ENCODE data around the gene ST3GAL2. TPM values are rescaled to one million over a fixed set of nuclear protein-coding genes. Genes with fewer than 3 reads are reported as not detected.
A peak's percentile ranks its signal among the peaks of the same experiment; 100 is the strongest.

ST3GAL2 gene
- total RNA-seq = 26.0 TPM
- 10 to 100 TPM; 19.3 to 36.5 (median 30.0) TPM for polyA plus RNA-seq (ENCODE audit: insufficient read depth in 1 of 8, insufficient read length in 8 of 8, low replicate concordance in 1 of 8)
- long read RNA-seq, donor 1, full-length matches to known transcripts = 4 of 4 reads
- long read RNA-seq, donor 1, partial matches to known transcripts = 0 of 4 reads
- long read RNA-seq, donor 1, other reads (novel, unspliced or antisense) = 0 of 4 reads
- long read RNA-seq, donor 2 = 0 reads
- long read RNA-seq, donor 3, full-length matches to known transcripts = 4 of 9 reads
- long read RNA-seq, donor 3, partial matches to known transcripts = 5 of 9 reads
- long read RNA-seq, donor 3, other reads (novel, unspliced or antisense) = 0 of 9 reads
- long read RNA-seq, donor 4, full-length matches to known transcripts = 6 of 6 reads
- long read RNA-seq, donor 4, partial matches to known transcripts = 0 of 6 reads
- long read RNA-seq, donor 4, other reads (novel, unspliced or antisense) = 0 of 6 reads
- long read RNA-seq, donor 5, full-length matches to known transcripts = 11 of 67 reads
- long read RNA-seq, donor 5, partial matches to known transcripts = 56 of 67 reads
- long read RNA-seq, donor 5, other reads (novel, unspliced or antisense) = 0 of 67 reads
- long read RNA-seq, donor 6, full-length matches to known transcripts = 9 of 9 reads
- long read RNA-seq, donor 6, partial matches to known transcripts = 0 of 9 reads
- long read RNA-seq, donor 6, other reads (novel, unspliced or antisense) = 0 of 9 reads
- long read RNA-seq, donor 7, full-length matches to known transcripts = 7 of 7 reads
- long read RNA-seq, donor 7, partial matches to known transcripts = 0 of 7 reads
- long read RNA-seq, donor 7, other reads (novel, unspliced or antisense) = 0 of 7 reads
- long read RNA-seq, donor 8, full-length matches to known transcripts = 4 of 4 reads
- long read RNA-seq, donor 8, partial matches to known transcripts = 0 of 4 reads
- long read RNA-seq, donor 8, other reads (novel, unspliced or antisense) = 0 of 4 reads
- long read RNA-seq, donor 9, full-length matches to known transcripts = 5 of 5 reads
- long read RNA-seq, donor 9, partial matches to known transcripts = 0 of 5 reads
- long read RNA-seq, donor 9, other reads (novel, unspliced or antisense) = 0 of 5 reads
- long read RNA-seq, donor 10, full-length matches to known transcripts = 5 of 13 reads
- long read RNA-seq, donor 10, partial matches to known transcripts = 8 of 13 reads
- long read RNA-seq, donor 10, other reads (novel, unspliced or antisense) = 0 of 13 reads
- long read RNA-seq, donor 11, full-length matches to known transcripts = 5 of 5 reads
- long read RNA-seq, donor 11, partial matches to known transcripts = 0 of 5 reads
- long read RNA-seq, donor 11, other reads (novel, unspliced or antisense) = 0 of 5 reads

GRCh38 chr16:70438969-70439862 is at the start of gene ST3GAL2:
ST3GAL2 (minus strand) TSS chr16:70439100; CDS start chr16:70398530, 40,570 bp downstream.
- no peaks in the 10 kb centered on the region for H3K9me3 ChIP-seq (replicated peaks; ENCODE audit: control insufficient read depth, low read depth, low read length)
- WGBS (ENCODE audit: insufficient coverage) = 0% methylated on average over 71 of the region's 86 CpGs
- peaks cover 40% of the 10 kb centered on the region for H3K4me1 ChIP-seq (ENCODE audit: control insufficient read depth, insufficient read depth, low read length)
- peak within 1 kb of the TSS; percentile 90 for H3K4me3 ChIP-seq (ENCODE audit: low read length)
- peak within 1 kb of the TSS; percentile 81 for H3K27ac ChIP-seq (ENCODE audit: low read length)
- H3K27me3 ChIP-seq (ENCODE audit: control insufficient read depth, insufficient read depth, low read length) = no peaks in the 10 kb centered on the region
- H3K36me3 ChIP-seq (ENCODE audit: control insufficient read depth, insufficient read depth, low read length) = peaks cover 9% of the 10 kb centered on the region
- DNase-seq = peak; percentile 99

- no CpG with 5 or more reads among the region's 2 CpGs for WGBS (ENCODE audit: insufficient coverage)
- no peaks in the 10 kb centered on the region for H3K9me3 ChIP-seq (replicated peaks; ENCODE audit: control insufficient read depth, low read depth, low read length)
- no peak for DNase-seq
- no peak overlapping the region for H3K4me3 ChIP-seq (ENCODE audit: low read length)
- H3K4me1 ChIP-seq (ENCODE audit: control insufficient read depth, insufficient read depth, low read length) = no peaks in the 10 kb centered on the region
- H3K27me3 ChIP-seq (ENCODE audit: control insufficient read depth, insufficient read depth, low read length) = no peaks in the 10 kb centered on the region
- H3K27ac ChIP-seq (ENCODE audit: low read length) = no peak overlapping the region
- peaks cover 65% of the 10 kb centered on the region for H3K36me3 ChIP-seq (ENCODE audit: control insufficient read depth, insufficient read depth, low read length)
Observed at GRCh38 chr16:70484867-70485266, 46.0 kb upstream of the ST3GAL2 start.

GRCh38 chr16:70483426-70483825 is 44.5 kb upstream of the ST3GAL2 start:
- WGBS (ENCODE audit: insufficient coverage) = 78% methylated on average over 5 of the region's 5 CpGs
- no peak overlapping the region for H3K4me3 ChIP-seq (ENCODE audit: low read length)
- H3K27me3 ChIP-seq (ENCODE audit: control insufficient read depth, insufficient read depth, low read length) = no peaks in the 10 kb centered on the region
- H3K27ac ChIP-seq (ENCODE audit: low read length) = no peak overlapping the region
- H3K9me3 ChIP-seq (replicated peaks; ENCODE audit: control insufficient read depth, low read depth, low read length) = no peaks in the 10 kb centered on the region
- peaks cover 72% of the 10 kb centered on the region for H3K36me3 ChIP-seq (ENCODE audit: control insufficient read depth, insufficient read depth, low read length)
- no peak for DNase-seq
- no peaks in the 10 kb centered on the region for H3K4me1 ChIP-seq (ENCODE audit: control insufficient read depth, insufficient read depth, low read length)

GRCh38 chr16:70482624-70483023 is 43.7 kb upstream of the ST3GAL2 start:
- Histone ChIP-seq H3K9me3 (replicated peaks; ENCODE audit: control insufficient read depth, low read depth, low read length) (no peaks in the 10 kb centered on the region), H3K27ac (ENCODE audit: low read length) (no peak overlapping the region), H3K4me1 (ENCODE audit: control insufficient read depth, insufficient read depth, low read length) (no peaks in the 10 kb centered on the region), H3K4me3 (ENCODE audit: low read length) (no peak overlapping the region), H3K27me3 (ENCODE audit: control insufficient read depth, insufficient read depth, low read length) (no peaks in the 10 kb centered on the region), H3K36me3 (ENCODE audit: control insufficient read depth, insufficient read depth, low read length) (peaks cover 71% of the 10 kb centered on the region)
- DNase-seq = no peak
- WGBS (ENCODE audit: insufficient coverage) = 79% methylated on average over 5 of the region's 5 CpGs

GRCh38 chr16:70481929-70482536 is 43.1 kb upstream of the ST3GAL2 start:
- Histone ChIP-seq H3K4me1 (ENCODE audit: control insufficient read depth, insufficient read depth, low read length) (no peaks in the 10 kb centered on the region), H3K9me3 (replicated peaks; ENCODE audit: control insufficient read depth, low read depth, low read length) (no peaks in the 10 kb centered on the region), H3K27ac (ENCODE audit: low read length) (no peak overlapping the region), H3K36me3 (ENCODE audit: control insufficient read depth, insufficient read depth, low read length) (peaks cover 70% of the 10 kb centered on the region), H3K4me3 (ENCODE audit: low read length) (no peak overlapping the region), H3K27me3 (ENCODE audit: control insufficient read depth, insufficient read depth, low read length) (no peaks in the 10 kb centered on the region)
- no peak for DNase-seq
- 87% methylated on average over 4 of the region's 7 CpGs for WGBS (ENCODE audit: insufficient coverage)

GRCh38 chr16:70480127-70481105 is 41.5 kb upstream of the ST3GAL2 start:
- Histone ChIP-seq H3K4me3 (ENCODE audit: low read length) (no peak overlapping the region), H3K36me3 (ENCODE audit: control insufficient read depth, insufficient read depth, low read length) (peaks cover 70% of the 10 kb centered on the region), H3K27me3 (ENCODE audit: control insufficient read depth, insufficient read depth, low read length) (no peaks in the 10 kb centered on the region), H3K27ac (ENCODE audit: low read length) (no peak overlapping the region), H3K4me1 (ENCODE audit: control insufficient read depth, insufficient read depth, low read length) (peaks cover 3% of the 10 kb centered on the region), H3K9me3 (replicated peaks; ENCODE audit: control insufficient read depth, low read depth, low read length) (no peaks in the 10 kb centered on the region)
- WGBS (ENCODE audit: insufficient coverage) = 87% methylated on average over 16 of the region's 17 CpGs
- no peak for DNase-seq

- no peak overlapping the region for H3K27ac ChIP-seq (ENCODE audit: low read length)
- WGBS (ENCODE audit: insufficient coverage) = 67% methylated on average over 9 of the region's 10 CpGs
- H3K36me3 ChIP-seq (ENCODE audit: control insufficient read depth, insufficient read depth, low read length) = peaks cover 73% of the 10 kb centered on the region
- peaks cover 3% of the 10 kb centered on the region for H3K4me1 ChIP-seq (ENCODE audit: control insufficient read depth, insufficient read depth, low read length)
- DNase-seq = no peak
- H3K4me3 ChIP-seq (ENCODE audit: low read length) = no peak overlapping the region
- H3K9me3 ChIP-seq (replicated peaks; ENCODE audit: control insufficient read depth, low read depth, low read length) = no peaks in the 10 kb centered on the region
- no peaks in the 10 kb centered on the region for H3K27me3 ChIP-seq (ENCODE audit: control insufficient read depth, insufficient read depth, low read length)
Observed at GRCh38 chr16:70478912-70479341, 40.0 kb upstream of the ST3GAL2 start.

GRCh38 chr16:70478169-70478568 is 39.3 kb upstream of the ST3GAL2 start:
- DNase-seq = no peak
- Histone ChIP-seq H3K27me3 (ENCODE audit: control insufficient read depth, insufficient read depth, low read length) (no peaks in the 10 kb centered on the region), H3K9me3 (replicated peaks; ENCODE audit: control insufficient read depth, low read depth, low read length) (no peaks in the 10 kb centered on the region), H3K4me1 (ENCODE audit: control insufficient read depth, insufficient read depth, low read length) (peaks cover 3% of the 10 kb centered on the region), H3K4me3 (ENCODE audit: low read length) (no peak overlapping the region), H3K27ac (ENCODE audit: low read length) (no peak overlapping the region), H3K36me3 (ENCODE audit: control insufficient read depth, insufficient read depth, low read length) (peaks cover 73% of the 10 kb centered on the region)
- WGBS (ENCODE audit: insufficient coverage) = 89% methylated on average over 8 of the region's 8 CpGs
